GM12872 (cell line): ENCODE data around the gene TP73.

Source experiments
- CTCF ChIP-seq: IDR thresholded peaks from 3 replicates; pipeline ENCODE4 v1.5.1; 2011; ENCODE audit warnings: low read depth, mild to moderate bottlenecking, low read length, moderate library complexity; ENCODE audit not compliant: insufficient read depth

The TP73 gene

GRCh38 chr1:3674100-3675094, 22.1 kb downstream of the TP73 start:
- no peak for TF ChIP-seq CTCF

GRCh38 chr1:3675436-3675835, 23.1 kb downstream of the TP73 start:
- TF ChIP-seq CTCF: no peak

GRCh38 chr1:3676581-3677470, 24.5 kb downstream of the TP73 start:
- peak; percentile 47 for TF ChIP-seq CTCF

- TF ChIP-seq CTCF: no peak
These were observed 25.2 kb downstream of the TP73 start for GRCh38 chr1:3677484-3677883.

GRCh38 chr1:3678361-3679097, 26.2 kb downstream of the TP73 start:
- no peak for TF ChIP-seq CTCF

- no peak for TF ChIP-seq CTCF
These were observed 26.8 kb downstream of the TP73 start for GRCh38 chr1:3679098-3679555.
